Activated CD8-positive, alpha-beta T cell treated with anti-CD3 and anti-CD28 coated beads for 36 hours (primary cell): ENCODE data around the gene AGBL4. TPM values are rescaled to one million over a fixed set of nuclear protein-coding genes. Genes with fewer than 3 reads are reported as not detected.
A peak's percentile ranks its signal among the peaks of the same experiment; 100 is the strongest.

Experiments
- ATAC-seq: fragments of 200-7000 bp; cut with Tn5 transposase; one replicate; pipeline ENCODE4 v1.10.0; 2021; ENCODE audit warnings: mild to moderate bottlenecking, moderate library complexity
- CTCF ChIA-PET: fragments of 350-600 bp; sonication (Branson Sonifier 250); formaldehyde crosslinking; loops from one replicate; lab custom pipeline; 2021; ENCODE audit warnings: antibody characterized with exemption; lab: Charles Lee
- POLR2A ChIA-PET: fragments of 350-600 bp; sonication (Branson Sonifier 250); formaldehyde crosslinking; loops from one replicate; lab custom pipeline; 2021; ENCODE audit warnings: antibody characterized with exemption; lab: Charles Lee
- DNase-seq: peaks from one replicate; pipeline ENCODE4 v3.0.0-alpha.2; 2020
- H3K27ac Mint-ChIP-seq: one replicate; pipeline ENCODE4 v1.8.0; 2021; ENCODE audit warnings: mild to moderate bottlenecking, mixed read lengths
- H3K27me3 Mint-ChIP-seq: one replicate; pipeline ENCODE4 v1.8.0; 2021; ENCODE audit warnings: mixed read lengths
- H3K36me3 Mint-ChIP-seq: one replicate; pipeline ENCODE4 v1.8.0; 2021; ENCODE audit warnings: low read depth, mixed read lengths
- H3K4me1 Mint-ChIP-seq: one replicate; pipeline ENCODE4 v1.8.0; 2021; ENCODE audit warnings: low read depth, mixed read lengths
- H3K4me3 Mint-ChIP-seq: one replicate; pipeline ENCODE4 v1.8.0; 2021; ENCODE audit warnings: mild to moderate bottlenecking, moderate library complexity, mixed read lengths
- H3K9me3 Mint-ChIP-seq: one replicate; pipeline ENCODE4 v1.8.0; 2021; ENCODE audit warnings: mixed read lengths
- intact Hi-C: fragments of 100-400 bp; cut with micrococcal nuclease; formaldehyde crosslinking; loops from one replicate; pipeline ENCODE4 v1.10.0; 2022
- total RNA-seq, 2 experiments: library from RNA; stranded (reverse); gene quantifications; one replicate each; pipeline ENCODE4 v1.2.3, GENCODE V29; 2021
- TF ChIP-seq, protein P1 (sequence below): fragments of 200-600 bp; IDR thresholded peaks from one replicate; pipeline ENCODE4 v1.8.0; 2022; ENCODE audit warnings: antibody characterized with exemption, mild to moderate bottlenecking

AGBL4 gene
- total RNA-seq, 2 experiments from 2014 or later: 0.14 TPM; not detected in 1

DNA sequence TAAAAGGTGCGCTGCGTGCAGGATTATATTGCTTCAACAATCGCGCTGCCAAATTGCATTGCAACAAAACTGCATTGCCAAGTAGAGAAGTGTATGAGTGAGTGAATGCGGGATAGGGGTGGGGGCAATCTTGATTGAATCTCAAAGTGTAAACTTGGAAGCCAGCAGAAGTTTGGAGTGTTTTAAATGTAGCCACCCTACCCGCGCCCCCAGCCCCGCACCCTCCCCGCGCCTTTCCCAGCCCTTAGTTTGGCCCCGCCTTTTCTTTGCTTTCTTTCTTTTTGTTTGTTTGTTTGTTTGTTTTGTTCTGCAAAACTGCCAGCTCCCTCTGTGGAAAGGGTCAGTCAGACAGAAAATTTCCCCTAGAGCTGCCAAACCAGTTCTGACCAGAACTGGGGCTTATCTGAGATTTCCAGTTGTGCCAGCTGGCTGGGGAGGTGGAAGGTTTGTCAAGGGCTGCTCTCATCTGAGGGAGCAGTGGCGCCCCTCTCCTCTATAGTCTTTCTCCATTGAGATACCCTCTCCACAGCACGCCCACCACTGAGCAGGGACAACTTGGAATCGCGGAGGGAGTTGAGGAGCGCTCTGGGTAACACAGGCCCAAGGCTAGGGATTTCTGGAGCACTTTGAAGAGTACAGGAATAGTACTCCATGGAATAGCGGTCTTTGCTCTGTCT, 1246.4 kb downstream of the AGBL4 start:
- TF ChIP-seq, protein P1, sequence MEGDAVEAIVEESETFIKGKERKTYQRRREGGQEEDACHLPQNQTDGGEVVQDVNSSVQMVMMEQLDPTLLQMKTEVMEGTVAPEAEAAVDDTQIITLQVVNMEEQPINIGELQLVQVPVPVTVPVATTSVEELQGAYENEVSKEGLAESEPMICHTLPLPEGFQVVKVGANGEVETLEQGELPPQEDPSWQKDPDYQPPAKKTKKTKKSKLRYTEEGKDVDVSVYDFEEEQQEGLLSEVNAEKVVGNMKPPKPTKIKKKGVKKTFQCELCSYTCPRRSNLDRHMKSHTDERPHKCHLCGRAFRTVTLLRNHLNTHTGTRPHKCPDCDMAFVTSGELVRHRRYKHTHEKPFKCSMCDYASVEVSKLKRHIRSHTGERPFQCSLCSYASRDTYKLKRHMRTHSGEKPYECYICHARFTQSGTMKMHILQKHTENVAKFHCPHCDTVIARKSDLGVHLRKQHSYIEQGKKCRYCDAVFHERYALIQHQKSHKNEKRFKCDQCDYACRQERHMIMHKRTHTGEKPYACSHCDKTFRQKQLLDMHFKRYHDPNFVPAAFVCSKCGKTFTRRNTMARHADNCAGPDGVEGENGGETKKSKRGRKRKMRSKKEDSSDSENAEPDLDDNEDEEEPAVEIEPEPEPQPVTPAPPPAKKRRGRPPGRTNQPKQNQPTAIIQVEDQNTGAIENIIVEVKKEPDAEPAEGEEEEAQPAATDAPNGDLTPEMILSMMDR: no peak
- H3K9me3 Mint-ChIP-seq: no peaks in the 10 kb centered on the region
- peak overlapping the region; percentile 85 for H3K27ac Mint-ChIP-seq
- peaks cover 36% of the 10 kb centered on the region for H3K36me3 Mint-ChIP-seq
- peak overlapping the region; percentile 91 for H3K4me3 Mint-ChIP-seq
- peaks cover 34% of the 10 kb centered on the region for H3K4me1 Mint-ChIP-seq
- intact Hi-C loops: no loop called here
- ChIA-PET CTCF (no interaction called here), POLR2A (no interaction called here)
- peak; percentile 12 for DNase-seq
- peaks cover 2% of the 10 kb centered on the region for H3K27me3 Mint-ChIP-seq
- ATAC-seq: no peak

DNA sequence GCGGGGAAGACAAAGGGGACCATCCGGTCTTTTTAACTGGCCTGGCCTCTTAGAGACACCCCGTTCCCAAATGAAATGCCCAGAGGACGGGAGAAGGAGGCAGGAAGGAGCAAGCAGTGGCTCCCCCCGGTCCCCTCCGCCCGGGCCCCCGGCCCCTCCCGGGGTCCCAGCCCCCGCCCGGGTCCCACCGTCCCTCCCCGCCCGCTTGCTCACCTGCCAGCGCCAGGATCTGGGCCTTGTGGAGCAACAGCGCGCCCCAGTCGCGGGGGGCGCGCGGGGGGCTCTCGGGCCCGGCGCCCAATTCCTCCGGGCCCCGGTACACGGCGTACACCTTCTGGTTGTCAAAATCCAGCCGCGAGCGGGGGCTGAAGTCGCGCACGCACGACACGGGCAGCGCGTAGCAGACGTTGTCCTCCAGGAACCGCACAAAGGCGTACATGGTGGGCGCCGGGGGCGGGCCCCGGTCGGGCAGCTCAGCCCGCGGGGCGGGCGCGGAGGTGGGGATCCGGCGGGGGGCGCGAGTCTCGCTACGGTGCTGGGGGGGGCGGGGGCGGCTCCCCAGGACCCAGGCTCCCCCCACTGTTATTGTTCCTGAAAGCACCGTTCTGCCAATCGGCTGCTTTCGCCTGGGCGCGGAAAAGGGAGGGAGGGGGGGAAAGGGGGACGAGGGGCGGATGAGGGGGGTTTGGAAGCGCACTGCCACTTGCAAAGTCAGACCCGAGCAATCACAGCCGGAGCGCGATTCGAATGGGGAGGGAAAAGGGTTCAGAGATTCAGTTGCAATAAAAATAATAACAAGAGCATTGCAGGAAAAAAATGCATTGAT, 1247.1 kb downstream of the AGBL4 start, which contains the start of gene BEND5:
Gene BEND5 (minus strand): TSS at position 499 of the 826 bp plus-strand sequence. CDS start 60 bp downstream, at position 439.
- peak within 1 kb of the TSS; percentile 91 for H3K27ac Mint-ChIP-seq
- ChIA-PET CTCF (interaction anchor here (1.0 to 1.7 kb wide), 2 partner anchors 15 to 80 kb away, joined by 3 to 5 read pairs; no protein-coding TSS in a partner anchor), POLR2A (interaction anchor here (1.5 kb wide), 1 partner anchor 13 kb away, joined by 7 read pairs; no protein-coding TSS in a partner anchor)

DNA sequence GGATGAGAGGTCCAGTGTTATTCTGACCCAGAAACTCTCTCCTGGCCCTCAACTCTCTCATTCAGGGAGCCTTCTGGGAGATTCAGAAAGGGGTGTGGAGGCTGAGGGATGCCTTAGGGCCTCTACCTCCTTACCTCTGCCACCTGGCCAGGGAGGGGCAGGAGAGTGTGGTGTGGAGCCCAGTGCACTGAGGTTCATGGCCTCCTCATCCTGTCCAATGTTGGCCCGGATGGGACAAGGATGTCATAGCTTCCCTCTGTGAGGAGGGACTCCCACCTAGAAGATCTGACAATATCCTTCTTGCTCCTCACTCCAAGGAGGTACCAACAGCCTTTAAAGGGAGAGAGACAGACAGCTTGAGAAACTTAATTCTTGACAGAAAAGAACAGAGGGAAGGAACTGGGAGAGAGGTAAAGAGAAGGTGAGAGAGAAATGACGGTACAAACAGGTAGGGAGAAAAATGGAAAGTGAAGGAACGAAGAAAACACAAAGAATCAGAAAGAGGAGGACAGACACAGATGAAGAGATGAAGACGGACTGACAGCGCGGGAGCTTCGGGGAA, 1247.8 kb downstream of the AGBL4 start:
- H3K9me3 Mint-ChIP-seq: no peaks in the 10 kb centered on the region
- H3K4me1 Mint-ChIP-seq: peaks cover 40% of the 10 kb centered on the region
- POLR2A ChIA-PET: interaction anchor here (1.5 kb wide), 1 partner anchor 12 kb away, joined by 7 read pairs; no protein-coding TSS in a partner anchor
- TF ChIP-seq, protein P1: no peak
- intact Hi-C loops: no loop called here
- no peak for DNase-seq
- H3K27ac Mint-ChIP-seq: peak overlapping the region; percentile 91
- ATAC-seq: no peak
- peaks cover 2% of the 10 kb centered on the region for H3K27me3 Mint-ChIP-seq
- peak overlapping the region; percentile 91 for H3K4me3 Mint-ChIP-seq
- H3K36me3 Mint-ChIP-seq: peaks cover 49% of the 10 kb centered on the region
- CTCF ChIA-PET: interaction anchor here (0.6 to 1.7 kb wide), 6 partner anchors 9 to 304 kb away, joined by 3 to 5 read pairs (median 3); partner anchors contain the start of gene SPATA6

More for the DNA sequence above, 1247.1 kb downstream of the AGBL4 start, which contains the start of gene BEND5:
- peak; percentile 87 for ATAC-seq
- peak; percentile 85 for DNase-seq
- no peaks in the 10 kb centered on the region for H3K9me3 Mint-ChIP-seq
- peaks cover 2% of the 10 kb centered on the region for H3K27me3 Mint-ChIP-seq
- H3K4me1 Mint-ChIP-seq: peaks cover 40% of the 10 kb centered on the region
- TF ChIP-seq, protein P1: no peak
- H3K36me3 Mint-ChIP-seq: peaks cover 44% of the 10 kb centered on the region
- intact Hi-C loops: no loop called here
- peak within 1 kb of the TSS; percentile 91 for H3K4me3 Mint-ChIP-seq

DNA sequence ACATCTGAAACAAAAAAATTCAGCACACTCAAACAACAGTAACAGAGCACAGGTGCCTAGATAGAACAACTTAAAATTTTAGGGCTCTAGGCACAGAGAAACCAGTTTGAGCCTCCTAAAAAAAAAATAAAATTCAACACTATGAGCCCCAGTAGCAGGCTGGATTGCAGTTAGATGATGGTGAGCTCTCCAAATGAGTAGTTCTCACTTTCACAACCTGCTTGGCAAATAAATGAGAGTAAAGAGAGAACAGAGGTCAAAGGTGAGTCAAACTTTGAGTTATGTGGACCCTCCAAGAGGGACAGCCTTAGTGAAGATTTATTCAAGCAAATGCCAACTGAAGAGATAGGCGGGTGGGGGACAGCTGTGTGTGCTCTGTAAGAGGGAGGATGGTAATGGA, 1250.6 kb downstream of the AGBL4 start:
- Mint-ChIP-seq H3K9me3 (no peaks in the 10 kb centered on the region), H3K36me3 (peaks cover 65% of the 10 kb centered on the region), H3K4me1 (peaks cover 47% of the 10 kb centered on the region), H3K27me3 (peaks cover 2% of the 10 kb centered on the region), H3K27ac (peak overlapping the region; percentile 47), H3K4me3 (peak overlapping the region; percentile 58)
- ATAC-seq (peak; percentile 37), DNase-seq (no peak)
- TF ChIP-seq, protein P1: no peak
- ChIA-PET CTCF (no interaction called here), POLR2A (interaction anchor here (1.1 to 1.6 kb wide), 2 partner anchors 17 to 20 kb away, joined by 4 read pairs; no protein-coding TSS in a partner anchor)
- intact Hi-C loops: no loop called here
